Lower leg skin (tissue), 3 donors: Measurements from ENCODE around the gene SLC15A5.

ENCODE experiments used
- CTCF ChIP-seq, 3 donors: fragments of 450-650 bp; IDR thresholded peaks; one replicate each; pipeline ENCODE4 v1.5.1; 2016; ENCODE audit warnings: antibody characterized with exemption in 3 of 3, mild to moderate bottlenecking in 3 of 3, moderate library complexity in 2 of 3
- POLR2A ChIP-seq, 2 donors: fragments of 450-650 bp; IDR thresholded peaks; one replicate each; pipeline ENCODE4 v1.6.1; 2016 to 2017; ENCODE audit warnings: antibody characterized with exemption in 2 of 2, mild to moderate bottlenecking in 1 of 2, moderate library complexity in 1 of 2

- TF ChIP-seq CTCF (IDR thresholded peaks at IDR 0.05) (no peak), POLR2A (IDR thresholded peaks at IDR 0.05) (no peak)
These were observed 103.2 kb downstream of the SLC15A5 start for GRCh38 chr12:16174282-16174681.
